ENCODE measurements around the gene NIPAL1.
"Not testable (repeated sequence)": the region's sequence is repeated elsewhere in the genome, so short reads cannot be mapped to it uniquely, and the experiment has no call there.

The NIPAL1 gene
- total RNA-seq, result 0 to 0.40 reads per million in 2 donors

- peak; percentile 36 to 63 (median 45) for DNase-seq
Measured at GRCh38 chr4:48016141-48017107, at the start of gene NIPAL1, which contains the start of gene CNGA1. TSS of gene NIPAL1 (plus strand) at chr4:48016772. CDS start at chr4:48016840, 68 bp downstream. TSS of gene CNGA1 (minus strand) at chr4:48016681. CDS start at chr4:47952689, 63,992 bp downstream.

- DNase-seq, result no peak
Measured at GRCh38 chr4:47968847-47969246, 47.7 kb upstream of the NIPAL1 start.

- DNase-seq, result no peak
Measured at GRCh38 chr4:47972181-47972580, 44.4 kb upstream of the NIPAL1 start.

- no peak for DNase-seq
Measured at GRCh38 chr4:47972721-47973120, 43.9 kb upstream of the NIPAL1 start.

- DNase-seq, result no peak
Measured at GRCh38 chr4:47974566-47974965, 42.0 kb upstream of the NIPAL1 start.

GRCh38 chr4:47990145-47990544, 26.4 kb upstream of the NIPAL1 start:
- DNase-seq, result no peak

GRCh38 chr4:47992475-47992874, 24.1 kb upstream of the NIPAL1 start:
- DNase-seq, result not testable (repeated sequence)

- no peak for DNase-seq
Measured at GRCh38 chr4:47996021-47996420, 20.6 kb upstream of the NIPAL1 start.

GRCh38 chr4:48002267-48002666, 14.3 kb upstream of the NIPAL1 start:
- no peak for DNase-seq

GRCh38 chr4:48003568-48003967, 13.0 kb upstream of the NIPAL1 start:
- not testable (repeated sequence) for DNase-seq

GRCh38 chr4:48005781-48006180, 10.8 kb upstream of the NIPAL1 start:
- no peak for DNase-seq

GRCh38 chr4:48008021-48008596, 8.5 kb upstream of the NIPAL1 start:
- no peak for DNase-seq

- DNase-seq, result not testable (repeated sequence)
Measured at GRCh38 chr4:48010906-48011305, 5.7 kb upstream of the NIPAL1 start.

- DNase-seq, result no peak
Measured at GRCh38 chr4:48011722-48012121, 4.8 kb upstream of the NIPAL1 start.

GRCh38 chr4:48012824-48013223, 3.7 kb upstream of the NIPAL1 start:
- no peak for DNase-seq

GRCh38 chr4:48015216-48015615, 1.4 kb upstream of the NIPAL1 start:
- no peak for DNase-seq

GRCh38 chr4:48015678-48016077, 894 bp upstream of the NIPAL1 start:
- DNase-seq, result no peak

GRCh38 chr4:48017108-48017571, 568 bp downstream of the NIPAL1 start:
- DNase-seq, result peak in 3 of 5 experiments; percentile 2 to 20 (median 8)

GRCh38 chr4:48018112-48018511, 1.5 kb downstream of the NIPAL1 start:
- no peak for DNase-seq

- no peak for DNase-seq
Measured at GRCh38 chr4:48021100-48021499, 4.5 kb downstream of the NIPAL1 start.

- DNase-seq, result no peak
Measured at GRCh38 chr4:48022192-48022799, 5.7 kb downstream of the NIPAL1 start.

- no peak for DNase-seq
Measured at GRCh38 chr4:48024522-48024921, 8.0 kb downstream of the NIPAL1 start.

- no peak for DNase-seq
Measured at GRCh38 chr4:48025005-48025404, 8.4 kb downstream of the NIPAL1 start.
